HG03139 (cell line): ENCODE data around the gene RPA3.
"Not testable (repeated sequence)": the region's sequence is repeated elsewhere in the genome, so short reads cannot be mapped to it uniquely, and the experiment has no call there.

Experiments used
- ATAC-seq: cut with Tn5 transposase; IDR thresholded peaks from one replicate; pipeline ENCODE4 v1.9.1; 2021; ENCODE audit not compliant: unreplicated experiment

Gene RPA3

GRCh38 chr7:7695111-7695817 is 23.1 kb downstream of the RPA3 start:
- ATAC-seq, result no peak

GRCh38 chr7:7694542-7694941 is 23.9 kb downstream of the RPA3 start:
- ATAC-seq, result no peak

- ATAC-seq, result no peak
Measured at GRCh38 chr7:7693881-7694280, 24.5 kb downstream of the RPA3 start.

DNA sequence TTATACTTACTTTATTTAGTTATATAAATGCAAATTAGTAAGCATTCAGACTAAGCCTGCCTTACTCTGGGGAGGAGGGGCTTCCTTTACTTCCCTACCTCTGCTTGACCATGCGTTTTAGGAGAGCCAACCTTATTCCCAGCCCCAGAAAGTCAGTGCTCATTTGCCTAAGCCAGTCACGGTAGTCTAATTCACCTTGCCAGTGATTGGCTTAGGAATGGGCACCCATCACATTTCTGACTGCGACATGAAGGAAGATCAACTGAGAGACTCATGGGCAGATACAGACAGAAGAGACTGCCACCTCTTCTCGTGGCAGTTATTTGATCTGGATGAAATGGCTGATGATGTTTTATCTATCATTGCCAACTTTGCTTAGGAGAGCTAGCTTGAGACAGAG is 29.5 kb downstream of the RPA3 start:
- ATAC-seq, result no peak

- ATAC-seq, result no peak
Measured at GRCh38 chr7:7688310-7688709, 30.1 kb downstream of the RPA3 start.

DNA sequence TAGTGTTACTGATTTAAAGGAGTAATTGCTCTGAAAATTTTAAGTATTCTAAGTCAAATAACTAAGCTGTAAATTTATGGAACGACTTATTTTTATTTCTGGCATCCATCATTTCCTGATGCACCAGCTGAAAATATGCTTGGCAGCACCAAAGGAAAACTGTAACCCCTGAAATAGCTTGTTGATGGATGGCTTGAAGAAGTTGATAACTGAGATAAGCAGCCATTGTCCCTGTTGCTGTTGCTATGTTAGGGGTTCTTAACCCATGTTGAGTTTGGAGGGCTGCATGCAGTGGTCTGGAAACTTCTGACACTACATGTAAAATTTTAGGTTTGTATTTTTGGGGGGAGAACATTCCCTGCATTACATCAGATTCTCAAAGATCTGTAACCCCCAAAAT is 30.6 kb downstream of the RPA3 start:
- ATAC-seq, result no peak

DNA sequence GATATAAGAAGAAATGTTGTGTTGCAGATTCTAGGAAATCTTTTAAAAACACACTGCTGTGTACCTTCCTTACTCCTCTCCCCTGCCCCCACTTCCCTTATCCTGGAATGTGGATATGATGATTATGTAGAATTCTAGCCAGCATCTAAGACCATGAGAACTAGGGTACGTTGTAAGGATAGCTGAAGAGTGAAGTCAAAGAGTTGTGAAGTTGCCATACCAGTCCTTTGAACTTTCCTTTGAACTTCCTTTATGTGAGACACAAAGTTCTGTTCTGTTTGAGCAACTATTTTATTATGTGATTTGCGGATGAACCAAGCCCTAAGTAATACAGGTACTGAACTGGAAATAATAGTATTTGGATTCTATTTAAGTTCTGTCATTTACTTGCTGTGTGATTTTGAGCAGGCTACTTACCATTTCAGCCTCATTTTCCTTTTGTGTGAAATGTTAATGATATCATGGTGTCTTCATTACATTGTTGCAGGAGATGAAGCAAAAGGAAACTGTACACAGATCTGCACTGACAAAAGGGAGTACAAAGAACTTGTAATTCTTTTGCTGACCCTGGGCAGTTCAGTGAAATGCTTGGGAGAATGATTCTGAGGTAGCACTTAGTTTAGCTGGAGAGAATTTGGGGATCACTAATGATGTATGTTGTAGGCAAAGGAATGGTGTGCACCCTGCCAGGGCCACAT is 31.4 kb downstream of the RPA3 start:
- ATAC-seq, result no peak

DNA sequence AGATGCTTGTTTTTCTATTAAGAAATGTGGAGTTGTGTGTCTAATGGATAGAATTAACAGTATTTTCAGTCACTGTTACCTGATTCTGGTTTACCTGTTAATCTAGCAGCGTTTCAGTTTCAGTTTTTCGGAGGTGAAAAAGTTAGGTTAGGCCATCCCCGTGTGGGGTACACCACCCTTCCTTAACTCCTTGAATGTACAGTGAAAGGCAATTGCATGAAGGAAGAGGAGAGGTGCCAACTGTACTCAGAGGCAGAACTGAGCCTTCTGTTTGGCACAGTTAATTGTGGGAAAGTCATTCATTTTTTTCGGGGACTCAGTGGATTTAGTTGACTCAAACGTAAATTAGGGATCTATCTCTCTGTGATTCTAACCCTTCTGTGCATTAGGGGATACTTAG is 35.5 kb downstream of the RPA3 start:
- no peak for ATAC-seq

- ATAC-seq, result no peak
Measured at GRCh38 chr7:7681936-7682329, 36.5 kb downstream of the RPA3 start.

GRCh38 chr7:7681191-7681935 is 37.0 kb downstream of the RPA3 start:
- ATAC-seq, result peak; percentile 70

- ATAC-seq, result not testable (repeated sequence)
Measured at GRCh38 chr7:7679640-7680039, 38.8 kb downstream of the RPA3 start.

DNA sequence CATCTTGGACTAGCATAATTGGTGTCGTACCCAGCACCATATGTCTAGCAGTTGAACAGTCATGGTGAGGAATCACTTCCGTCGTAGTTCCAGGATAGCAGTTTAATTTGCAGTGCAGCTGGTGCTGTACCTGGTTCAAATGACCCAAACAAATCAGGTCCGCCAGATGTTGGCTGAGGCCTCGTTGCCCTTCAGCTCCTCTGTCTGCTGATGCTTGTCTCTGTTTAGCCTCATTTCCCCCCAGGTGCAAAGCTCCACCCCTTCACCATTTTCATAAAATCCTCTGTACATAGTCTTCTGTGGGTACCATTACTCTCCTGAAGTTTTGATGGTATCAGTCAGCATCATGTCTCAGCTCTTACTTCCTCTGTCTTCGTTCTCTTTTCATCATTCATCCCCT is 42.7 kb downstream of the RPA3 start:
- ATAC-seq, result no peak

- ATAC-seq, result no peak
Measured at GRCh38 chr7:7673240-7673550, 45.2 kb downstream of the RPA3 start.

DNA sequence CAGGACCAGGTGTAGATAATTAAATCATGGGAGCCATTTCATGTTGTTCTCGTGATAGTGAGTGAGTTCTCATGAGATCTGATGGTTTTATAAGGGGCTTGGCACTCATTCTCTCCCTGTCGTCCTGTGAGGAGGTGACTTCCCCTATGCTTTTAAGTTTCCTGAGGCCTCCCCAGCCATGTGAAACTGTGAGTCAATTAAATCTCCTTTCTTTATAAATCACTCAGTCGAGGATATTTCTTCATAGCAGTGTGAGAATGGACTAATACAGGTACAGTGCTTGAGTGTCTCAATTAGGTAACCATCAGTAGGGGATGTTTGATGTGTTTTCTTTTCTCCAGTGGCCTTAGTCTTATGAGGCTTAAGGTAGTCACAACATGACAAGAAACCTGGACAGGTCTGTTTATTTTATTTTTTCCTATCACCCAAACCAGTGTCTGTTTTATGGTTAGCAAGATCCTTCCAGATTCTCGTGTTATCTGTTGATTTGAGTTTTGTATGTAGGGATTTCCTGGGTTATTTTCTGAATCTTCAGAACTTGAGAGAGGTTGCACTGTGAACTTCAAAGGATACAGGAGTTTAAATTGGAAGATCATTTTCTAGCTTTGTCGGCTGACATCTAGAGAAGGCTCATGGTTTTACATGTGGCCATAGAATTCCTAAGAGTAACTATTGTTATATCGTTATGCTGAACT is 45.7 kb downstream of the RPA3 start:
- ATAC-seq, result no peak

GRCh38 chr7:7671361-7671760 is 47.0 kb downstream of the RPA3 start:
- no peak for ATAC-seq

GRCh38 chr7:7670490-7670889 is 47.9 kb downstream of the RPA3 start:
- ATAC-seq, result no peak

- no peak for ATAC-seq
Measured at GRCh38 chr7:7668706-7669105, 49.7 kb downstream of the RPA3 start.

DNA sequence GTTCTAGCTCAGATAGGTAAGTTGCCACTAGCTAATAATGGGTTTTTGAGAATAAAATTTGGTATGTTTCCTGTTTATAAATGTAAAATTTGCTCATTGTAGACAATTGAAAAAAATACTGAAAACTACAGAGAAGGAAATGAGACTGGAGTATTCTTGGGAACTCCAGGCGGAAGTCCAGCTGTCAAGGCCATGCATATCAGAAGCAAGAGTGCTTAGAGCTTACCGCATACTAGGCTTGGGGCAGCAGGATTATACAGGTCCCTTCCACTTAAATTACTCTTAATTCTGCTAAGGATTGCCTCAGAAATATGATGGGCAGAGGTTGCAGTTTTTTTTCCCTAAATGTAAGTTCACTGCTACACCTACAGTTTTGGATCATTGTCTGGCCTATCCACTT is 51.2 kb downstream of the RPA3 start:
- no peak for ATAC-seq

GRCh38 chr7:7665031-7665430 is 53.4 kb downstream of the RPA3 start:
- no peak for ATAC-seq

- no peak for ATAC-seq
Measured at GRCh38 chr7:7664291-7664690, 54.1 kb downstream of the RPA3 start.

DNA sequence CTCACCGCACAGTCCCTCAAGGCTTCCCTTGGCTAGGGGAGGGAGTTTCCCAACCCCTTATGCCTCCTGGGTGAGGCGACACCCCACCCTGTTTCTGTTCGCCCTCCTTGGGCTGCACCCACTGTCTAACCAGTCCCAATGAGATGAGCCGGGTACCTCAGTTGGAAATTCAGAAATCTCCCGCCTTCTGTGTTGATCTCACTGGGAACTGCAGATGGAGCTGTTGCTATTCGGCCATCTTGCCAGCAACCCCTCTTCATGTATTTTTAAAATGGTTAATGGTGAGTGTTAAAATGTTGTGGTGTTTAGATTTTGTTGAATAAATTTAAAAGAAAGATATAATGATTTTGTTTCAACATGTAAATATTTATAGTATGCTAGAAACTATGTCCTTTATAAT is 55.9 kb downstream of the RPA3 start:
- ATAC-seq, result no peak

DNA sequence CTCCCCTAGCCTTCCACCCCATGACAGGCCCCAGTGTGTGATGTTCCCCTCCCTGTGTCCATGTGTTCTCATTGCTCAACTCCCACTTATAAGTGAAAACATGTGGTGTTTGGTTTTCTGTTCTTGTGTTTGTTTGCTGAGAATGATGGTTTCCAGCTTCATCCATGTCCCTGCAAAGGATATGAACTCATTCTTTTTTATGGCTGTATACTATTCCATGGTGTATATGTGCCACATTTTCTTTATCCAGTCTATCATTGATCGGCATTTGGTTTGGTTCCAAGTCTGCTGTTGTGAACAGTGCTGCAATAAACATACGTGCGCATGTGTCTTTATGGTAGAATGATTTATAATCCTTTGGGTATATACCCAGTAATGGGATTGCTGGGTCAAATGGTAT is 61.9 kb downstream of the RPA3 start:
- ATAC-seq, result not testable (repeated sequence)
